Stimulated activated CD8-positive, alpha-beta memory T cell treated with anti-CD3 and anti-CD28 coated beads, Interleukin-12 subunit alpha, Interleukin-12 subunit beta, amount 100 ng/mL, for 24 hours (primary cell): Measurements from ENCODE around the gene CES2.
A peak's percentile ranks its signal among the peaks of the same experiment; 100 is the strongest.

ENCODE experiments used
- DNase-seq: peaks from one replicate; pipeline ENCODE4 v3.0.0-alpha.2; 2020; ENCODE audit errors: extremely low read depth

The CES2 gene

DNA sequence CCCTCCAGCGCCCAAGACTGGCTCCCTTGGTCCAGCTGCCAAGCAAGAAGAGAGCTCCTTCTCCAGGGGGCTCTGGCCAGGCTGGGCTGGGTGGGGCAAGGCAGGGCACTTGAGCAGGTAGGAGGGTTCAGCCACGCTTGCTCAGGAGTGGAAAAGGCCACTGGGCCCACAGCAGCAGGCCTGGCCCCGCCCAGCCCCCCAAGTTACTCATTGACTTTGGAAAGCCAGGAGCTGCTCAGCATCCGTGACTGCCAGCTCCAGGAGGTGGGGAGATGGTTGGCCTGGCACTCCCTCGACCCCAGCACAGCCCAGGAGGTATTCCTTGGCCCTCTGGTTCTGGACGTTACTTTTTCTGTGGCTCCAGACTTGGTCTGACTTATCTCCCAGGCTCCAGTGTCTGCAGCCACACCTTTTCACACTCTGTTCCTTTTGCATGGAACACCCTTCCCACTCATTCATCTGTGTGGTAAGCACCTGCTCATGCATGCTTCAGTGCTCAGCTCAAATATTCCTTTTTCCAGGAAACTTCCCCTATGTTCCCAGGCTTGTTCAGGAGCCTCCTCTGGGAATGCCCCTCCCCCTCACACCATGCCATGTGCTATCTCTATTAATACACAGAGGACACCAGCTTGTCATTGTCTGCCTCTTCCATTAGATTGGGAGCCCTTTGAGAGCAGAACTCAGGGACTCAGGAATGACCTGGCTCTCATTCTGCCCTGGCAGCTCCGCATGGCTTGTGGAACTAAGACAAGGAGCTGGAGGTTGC, 16.3 kb upstream of the CES2 start, which contains the start of gene CDH16:
Gene CDH16, minus strand, starts transcription at position 83 of the 766 bp plus-strand sequence. CDS start 820 bp downstream, outside the sequence.
- DNase-seq, result no peak

DNA sequence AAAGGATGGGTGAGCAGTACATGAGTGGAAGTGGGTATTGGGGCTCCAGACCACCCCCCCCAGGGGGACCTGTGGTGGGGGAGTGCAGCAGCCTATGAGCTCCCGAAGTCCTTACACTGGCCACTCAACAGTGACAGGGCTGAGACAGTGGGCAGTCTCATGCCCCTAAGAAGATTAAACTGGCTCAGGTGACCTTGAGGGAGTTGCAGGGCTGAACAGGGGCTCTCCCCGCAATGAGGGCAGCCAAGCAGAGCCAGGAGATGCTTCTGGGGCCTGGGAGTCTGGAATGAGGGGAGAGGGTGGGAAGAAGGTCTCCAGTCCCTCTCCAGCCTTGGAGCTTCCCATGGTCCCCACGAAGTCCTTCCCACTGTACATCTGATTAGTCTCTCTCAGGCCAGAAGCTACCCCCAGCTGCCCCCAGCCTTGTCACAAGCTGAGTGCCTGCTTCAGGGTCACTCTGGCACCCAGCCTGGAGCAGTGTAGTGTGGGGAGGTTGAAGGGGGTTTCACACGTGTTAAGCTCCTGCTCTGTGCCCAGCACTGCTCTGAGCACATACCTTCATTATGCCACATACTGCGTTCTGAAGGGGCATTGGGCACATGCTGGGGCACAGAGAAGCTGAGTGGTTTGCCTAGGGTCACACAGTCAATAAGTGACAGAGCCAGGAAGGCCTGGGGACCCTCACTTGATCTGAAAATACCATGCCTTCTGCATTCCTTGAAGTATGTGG, 15.6 kb upstream of the CES2 start:
- no peak for DNase-seq

DNA sequence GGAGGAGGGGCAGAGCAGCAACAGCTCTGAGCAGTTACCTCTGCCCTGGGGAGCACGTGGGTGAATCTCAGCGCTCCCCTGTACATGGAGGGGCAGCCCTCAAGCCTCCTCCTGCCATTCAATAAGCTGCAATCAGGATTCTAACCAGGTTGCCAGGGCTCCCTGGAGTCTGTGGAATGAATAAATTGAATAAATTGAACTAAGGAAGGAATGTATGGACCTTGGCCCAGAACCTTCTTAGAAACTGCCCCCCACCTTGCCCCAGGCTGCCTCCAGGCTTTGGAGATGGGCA, 15.1 kb upstream of the CES2 start:
- DNase-seq, result no peak

DNA sequence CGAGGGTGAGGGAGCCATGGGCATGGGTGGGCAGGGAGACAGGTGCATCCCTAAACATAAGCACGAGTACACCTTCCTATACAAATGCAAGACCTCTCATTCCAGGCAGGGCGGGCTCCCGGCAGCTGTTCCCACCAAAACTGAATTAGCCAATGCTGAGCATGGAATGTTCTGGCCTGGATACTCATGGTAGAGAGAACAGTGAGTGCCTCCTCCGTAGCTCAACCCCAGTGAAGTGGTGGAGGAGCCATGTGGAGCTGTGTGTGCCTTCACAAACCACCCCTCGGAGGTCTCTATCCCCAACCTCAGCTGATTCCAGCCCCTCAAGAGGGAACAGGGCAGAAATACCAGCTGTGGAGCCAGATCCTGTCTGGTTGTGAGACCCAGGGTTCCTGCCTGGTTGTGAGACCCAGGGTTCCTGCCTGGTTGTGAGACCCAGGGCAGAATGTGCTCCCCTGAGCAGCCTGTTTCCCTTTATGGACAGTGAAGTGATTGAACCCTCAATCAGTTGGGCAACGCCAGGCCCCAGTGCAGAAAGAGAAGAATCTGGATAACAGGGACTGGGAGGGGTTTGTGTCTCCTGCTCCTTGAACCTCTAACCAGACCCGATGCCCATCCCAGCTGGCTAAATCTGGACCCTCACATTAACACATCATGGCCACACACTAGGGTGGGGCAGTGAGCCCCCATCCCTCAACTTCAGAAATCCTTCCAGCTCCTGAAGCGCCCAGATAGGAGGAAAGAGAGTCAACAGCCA, 14.2 kb upstream of the CES2 start:
- DNase-seq, result no peak

DNA sequence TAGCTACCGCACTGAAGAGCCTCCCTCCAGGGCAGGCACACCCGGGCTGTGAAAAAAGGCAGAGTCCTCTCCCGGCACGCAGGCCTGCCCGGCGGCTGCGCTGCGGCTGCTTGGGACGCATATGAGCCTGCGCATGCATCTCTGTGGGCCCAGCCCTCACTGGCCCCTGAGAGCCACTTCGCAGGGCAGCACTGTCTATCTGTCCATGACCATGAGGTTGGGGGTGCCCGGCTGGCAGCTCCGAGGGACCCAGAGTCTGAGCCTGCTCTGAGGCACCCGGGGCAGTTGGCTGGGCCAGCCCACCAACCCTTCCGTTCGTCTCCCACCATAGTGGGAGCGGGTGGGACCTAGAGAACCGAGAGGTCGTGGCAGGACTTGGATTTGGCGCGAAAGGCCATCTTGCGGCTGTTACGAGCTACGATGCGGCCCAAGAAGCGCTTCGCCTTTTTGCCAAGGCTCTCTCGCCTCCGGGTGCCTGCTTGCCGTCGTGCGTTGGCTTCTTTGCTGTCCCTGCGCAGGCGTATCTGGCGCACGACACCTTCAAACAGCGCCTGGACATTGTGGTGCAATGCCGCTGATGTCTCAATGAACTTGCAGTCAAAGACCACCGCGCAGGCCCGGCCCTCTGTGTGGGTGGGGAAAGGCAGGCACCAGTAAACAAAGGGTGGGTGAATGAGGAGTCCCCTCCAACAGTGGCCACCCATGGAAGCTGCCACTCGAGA, 13.4 kb upstream of the CES2 start:
- no peak for DNase-seq

DNA sequence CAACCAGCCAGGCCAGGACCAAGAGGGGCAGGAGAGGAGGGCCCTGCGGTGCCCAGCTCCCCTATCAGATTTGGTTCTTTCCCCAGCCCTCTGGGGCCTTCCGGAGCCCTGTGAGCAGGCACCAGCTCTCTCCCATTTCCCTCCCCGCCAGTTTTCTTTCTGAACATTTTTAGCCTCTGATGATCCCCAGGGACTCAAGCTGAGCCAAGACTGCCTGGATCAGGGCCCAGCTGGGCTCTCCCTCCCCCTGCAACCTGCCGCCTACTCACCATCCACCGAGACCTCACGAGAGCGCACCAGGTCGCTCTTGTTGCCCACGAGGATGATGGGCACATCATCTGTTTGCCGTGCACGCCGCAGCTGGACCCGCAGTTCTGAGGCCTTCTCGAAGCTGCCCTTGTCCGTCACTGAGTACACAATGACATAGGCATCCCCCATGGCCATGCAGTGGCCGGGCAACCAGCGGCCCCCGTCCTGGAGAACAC, 12.0 kb upstream of the CES2 start:
- no peak for DNase-seq

DNA sequence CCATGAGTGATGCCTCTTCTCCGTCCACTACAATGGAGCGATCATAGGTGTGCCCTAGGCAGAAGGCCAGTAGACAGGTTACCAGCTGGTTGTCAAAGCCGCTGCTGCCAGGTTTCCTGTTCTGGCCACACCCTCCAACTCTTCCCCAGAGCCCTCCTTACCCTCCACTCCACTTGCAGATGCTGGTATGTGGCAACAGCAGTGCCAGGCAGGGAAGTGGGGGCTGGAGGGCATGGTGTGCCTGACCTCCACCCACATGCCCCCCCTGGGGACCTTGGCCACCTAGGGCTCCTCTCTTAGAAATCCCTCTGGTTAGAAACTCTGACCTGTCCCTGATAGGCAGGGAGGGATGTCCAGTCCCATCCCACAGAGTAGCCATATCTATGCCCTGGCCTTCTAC, 11.4 kb upstream of the CES2 start:
- no peak for DNase-seq

DNA sequence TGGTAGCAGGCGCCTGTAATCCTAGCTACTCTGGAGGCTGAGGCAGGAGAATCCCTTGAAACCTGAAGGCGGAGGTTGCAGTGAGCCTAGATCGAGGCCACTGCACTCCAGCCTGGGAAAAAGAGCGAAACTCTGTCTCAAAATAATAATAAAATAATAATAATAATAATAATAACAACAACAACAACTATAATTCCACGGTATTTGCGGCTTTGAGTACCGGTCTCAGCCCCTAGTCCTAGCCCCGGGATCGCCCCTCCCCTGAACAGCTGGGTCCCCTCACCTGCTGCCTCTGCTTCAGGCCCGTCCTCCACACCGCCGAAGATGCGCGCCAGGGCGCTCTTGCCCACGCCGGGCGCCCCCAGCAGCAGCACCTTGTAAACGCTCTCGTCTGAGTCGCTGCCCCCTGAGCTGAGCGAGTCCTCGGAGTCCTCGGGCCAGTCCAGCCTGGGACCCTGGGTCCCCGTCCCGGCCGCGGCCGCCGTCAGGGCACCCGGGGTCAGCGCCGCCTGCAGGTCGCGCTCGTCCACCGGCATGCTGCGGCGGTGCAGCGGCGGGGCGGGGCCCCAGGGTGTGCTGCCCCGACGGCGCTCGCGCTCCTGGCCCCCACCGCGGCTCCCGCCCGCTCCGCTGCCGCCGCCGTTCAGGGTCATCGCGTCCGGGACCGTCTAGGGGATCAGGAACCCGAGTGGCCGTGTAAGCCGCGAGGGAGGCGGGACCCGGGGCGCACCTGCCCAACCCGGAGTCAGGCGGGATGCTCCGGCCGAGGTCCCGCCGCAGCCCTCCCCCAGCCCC, 10.6 kb upstream of the CES2 start:
- no peak for DNase-seq

DNA sequence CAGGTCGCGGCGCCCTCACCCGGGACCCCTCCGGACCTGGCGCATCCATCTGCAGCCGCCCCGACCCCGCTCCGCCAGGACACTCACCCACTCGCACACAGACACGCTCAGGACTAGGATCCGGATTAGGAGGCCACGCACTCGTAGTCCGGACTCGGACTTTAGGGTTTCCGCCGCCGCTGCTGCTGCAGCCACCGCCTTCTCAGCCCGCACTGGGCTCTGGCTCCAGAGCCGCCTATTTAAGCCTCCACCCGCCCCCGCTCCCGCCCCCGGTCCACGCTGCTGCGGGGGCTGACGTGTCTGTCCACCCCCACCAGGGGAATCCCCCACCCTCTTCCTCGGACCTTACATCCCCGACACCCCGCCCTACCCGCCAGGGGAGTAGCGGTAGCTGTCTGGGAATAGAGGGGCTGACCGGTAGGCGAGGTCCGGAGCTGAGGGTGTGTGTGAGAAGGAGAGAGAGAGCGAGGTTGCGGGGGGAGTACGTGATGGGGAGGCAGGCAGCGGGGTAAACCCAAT, 9.9 kb upstream of the CES2 start, which contains the start of gene RRAD:
Gene RRAD, minus strand, starts transcription at position 214 of the 519 bp plus-strand sequence. CDS start 356 bp downstream, outside the sequence.
- no peak for DNase-seq

DNA sequence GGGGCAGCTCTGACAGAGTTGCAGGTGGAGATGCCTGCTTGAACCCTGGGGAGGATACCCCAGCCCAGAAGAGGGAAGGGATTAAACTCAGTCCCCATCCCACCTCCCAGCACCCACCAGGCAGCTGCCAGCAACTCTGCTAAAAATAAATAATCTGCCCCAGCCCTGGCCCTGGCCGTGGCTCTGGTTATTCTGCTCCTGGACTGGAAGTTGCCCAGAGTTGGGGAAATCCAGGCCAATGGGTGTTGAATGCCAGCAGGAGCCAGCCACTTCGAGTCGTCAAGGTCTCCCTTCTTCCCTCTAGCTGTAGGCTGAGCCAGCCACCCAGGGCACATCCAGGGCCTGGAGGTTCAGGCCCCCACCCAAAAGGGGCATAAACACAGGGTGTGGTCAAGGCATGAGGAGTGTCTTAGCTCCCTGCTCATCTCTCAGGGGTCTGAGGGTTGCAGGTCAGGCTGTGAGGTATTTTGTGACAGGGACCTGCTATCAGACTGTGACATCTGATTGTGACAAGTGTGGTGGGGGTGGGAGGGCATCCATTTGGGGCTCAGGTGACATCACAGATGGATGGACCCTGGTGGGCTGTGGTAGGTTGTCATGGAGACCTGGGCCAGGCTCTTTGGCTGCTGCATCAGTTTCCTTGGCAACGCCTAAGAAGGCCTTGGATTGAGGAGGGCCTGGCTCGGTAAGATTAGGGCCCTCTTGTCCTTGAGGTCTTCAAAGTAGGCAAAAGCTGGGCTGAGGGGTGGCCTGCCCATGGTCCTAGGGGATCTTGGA, 9.0 kb upstream of the CES2 start:
- DNase-seq, result no peak

DNA sequence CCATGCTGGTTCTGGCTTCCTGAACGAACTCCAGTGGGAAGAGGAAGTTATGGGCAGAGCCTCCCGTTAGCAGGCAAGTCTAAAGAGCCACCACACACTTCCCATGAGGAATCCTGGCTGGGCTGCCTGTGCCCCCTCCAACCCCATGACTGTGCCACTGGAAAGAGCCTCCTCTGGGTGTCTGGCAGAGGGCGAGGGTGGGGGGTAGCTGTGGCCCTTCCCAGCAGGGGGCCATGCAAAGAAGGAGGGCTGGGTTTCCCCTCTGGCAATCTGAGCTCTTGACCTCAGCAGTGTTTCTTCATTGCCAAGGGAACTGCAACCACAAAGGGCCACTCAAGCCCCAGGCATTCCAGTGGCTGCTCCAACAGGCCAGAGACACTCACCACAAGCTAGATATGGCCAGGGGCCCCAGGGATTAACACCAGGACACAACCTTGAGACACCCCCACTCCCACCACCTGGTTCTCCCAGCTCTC, 8.3 kb upstream of the CES2 start:
- no peak for DNase-seq

DNA sequence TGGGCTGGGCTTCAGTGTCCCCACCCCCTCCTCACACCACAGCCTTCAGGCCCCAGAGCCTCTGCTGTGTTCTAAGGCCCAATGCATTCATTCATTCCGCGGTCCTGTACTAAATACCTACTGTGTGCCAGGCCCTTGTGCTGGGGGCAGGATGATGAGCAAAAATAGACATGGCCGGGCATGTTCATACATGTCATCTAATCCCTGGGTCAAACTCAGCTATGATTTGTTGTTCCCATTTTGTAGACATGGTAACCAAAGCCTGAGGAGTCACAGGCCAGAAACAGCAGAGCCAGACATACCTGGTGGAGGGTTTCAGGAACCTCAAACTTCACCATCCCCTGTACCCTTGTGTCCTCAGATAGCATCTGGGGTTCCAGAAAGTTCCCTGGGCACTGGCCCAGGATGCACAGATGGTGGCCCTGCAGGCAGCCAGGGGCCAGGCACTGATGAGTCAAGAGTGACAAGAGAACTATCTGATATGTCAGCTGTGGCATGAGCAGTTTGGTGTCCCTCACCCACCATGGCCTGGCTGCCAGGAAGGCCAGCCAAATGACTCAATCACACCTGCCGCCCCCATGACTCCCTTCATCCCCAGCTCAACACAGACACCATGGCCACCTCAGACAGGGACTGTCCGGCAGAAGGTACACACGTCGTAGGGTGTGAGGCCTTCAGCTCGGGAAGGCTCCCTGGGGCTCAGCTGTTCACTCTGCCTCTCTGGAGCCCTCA, 7.2 kb upstream of the CES2 start:
- no peak for DNase-seq

DNA sequence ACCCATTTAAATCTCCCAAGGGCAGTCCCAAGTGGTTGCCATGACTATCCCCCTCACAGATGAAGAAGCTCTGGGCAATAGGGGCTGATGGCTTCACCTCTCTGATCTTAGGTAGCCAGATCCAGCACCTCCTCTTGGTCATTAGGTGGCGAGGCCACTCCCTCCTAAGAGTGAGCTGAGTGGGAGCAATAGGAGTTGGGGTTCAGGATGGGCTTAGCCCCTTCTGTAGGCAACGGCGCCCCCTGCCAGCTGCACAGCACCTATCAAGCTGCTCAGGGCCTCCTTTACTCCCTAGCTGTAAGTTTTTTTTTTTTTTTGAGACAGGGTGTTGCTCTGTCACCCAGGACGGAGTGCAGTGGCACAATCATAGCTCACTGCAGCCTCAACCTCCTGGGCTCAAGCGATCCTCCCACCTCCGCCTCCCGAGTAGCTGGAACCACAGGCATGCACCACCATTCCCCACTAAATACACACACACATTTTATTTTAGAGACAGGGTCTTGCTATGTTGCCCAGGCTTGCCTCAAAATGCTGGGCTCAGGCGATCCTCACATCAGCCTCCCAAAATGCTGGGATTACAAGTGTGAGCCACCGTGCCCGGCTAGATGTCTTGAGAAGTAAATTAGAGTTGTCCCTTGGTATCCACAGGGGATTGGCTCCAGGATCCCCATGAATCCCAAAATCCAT, 6.5 kb upstream of the CES2 start:
- DNase-seq, result no peak

DNA sequence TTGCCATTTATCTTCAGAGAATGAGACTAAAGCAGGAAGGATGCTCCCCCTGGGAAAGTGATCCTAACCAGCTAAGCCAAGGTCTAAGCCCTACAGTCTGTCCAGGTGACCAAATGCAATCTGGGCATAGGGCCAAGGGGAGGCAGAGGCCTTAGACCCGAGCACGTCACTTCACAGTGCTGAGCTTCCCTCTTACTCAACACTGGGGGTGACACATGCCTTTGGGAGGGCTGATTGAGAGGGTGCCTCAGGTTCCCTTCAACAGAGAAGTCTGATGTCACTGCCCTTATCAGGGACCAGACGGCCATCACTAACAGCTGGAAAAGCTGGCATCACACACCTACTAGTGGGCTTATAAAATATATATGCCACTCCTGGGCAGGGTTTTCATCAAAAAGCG, 5.1 kb upstream of the CES2 start:
- no peak for DNase-seq

DNA sequence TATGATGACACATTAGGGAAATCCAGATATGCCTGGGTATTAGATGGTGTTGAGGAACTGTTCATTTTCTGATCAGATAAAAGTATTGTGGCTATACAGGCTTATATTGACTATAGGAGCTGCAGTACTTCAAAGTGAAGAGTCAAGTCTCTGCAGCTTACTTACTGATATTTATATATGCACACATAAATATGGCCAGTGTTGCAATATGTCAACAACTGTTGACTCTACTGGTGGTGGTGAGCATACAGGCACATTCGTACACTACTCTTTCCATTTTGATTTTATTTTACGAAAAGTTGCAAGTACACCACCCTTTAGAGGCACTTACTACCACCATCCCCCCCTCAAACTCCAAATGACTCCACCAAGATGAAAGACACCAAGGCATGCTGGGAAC, 3.7 kb upstream of the CES2 start:
- no peak for DNase-seq

DNA sequence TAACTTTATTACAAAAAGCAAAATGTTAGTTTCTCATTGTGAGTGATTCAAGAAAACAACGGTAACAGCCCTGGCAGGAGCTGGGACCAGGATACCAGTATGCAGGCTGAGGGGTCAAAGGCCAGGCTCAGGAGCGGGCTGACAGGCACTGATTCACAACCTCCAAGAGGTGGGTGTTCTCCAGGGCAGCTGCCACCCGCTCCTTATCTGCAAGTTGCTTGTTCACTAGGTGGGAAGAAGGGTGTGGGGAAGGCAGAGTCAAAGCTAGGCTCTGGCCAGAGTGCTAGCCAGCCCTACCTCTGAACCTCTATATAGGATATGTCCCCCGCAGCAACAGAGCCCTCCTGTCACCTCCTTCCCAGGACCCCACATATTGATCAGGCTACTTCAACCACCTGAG, 3.2 kb upstream of the CES2 start:
- DNase-seq, result no peak

DNA sequence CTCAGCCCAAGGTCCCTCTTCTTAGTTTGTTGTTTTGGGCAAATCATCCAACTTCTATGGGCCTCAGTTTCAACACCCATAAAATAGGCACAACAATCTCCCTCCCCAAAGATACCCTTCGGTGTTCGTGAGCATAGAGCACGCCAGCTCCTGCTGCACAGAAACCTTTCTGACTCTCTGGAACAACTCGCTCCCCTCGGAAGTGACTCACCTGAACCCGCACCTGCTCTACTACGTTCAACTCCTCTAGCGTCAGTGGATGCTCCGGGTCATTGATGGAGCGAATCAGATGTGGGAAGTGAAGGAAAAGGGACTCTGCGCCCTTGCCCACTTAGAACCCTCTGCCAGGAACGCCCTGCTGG, 1.6 kb upstream of the CES2 start:
- DNase-seq, result no peak

DNA sequence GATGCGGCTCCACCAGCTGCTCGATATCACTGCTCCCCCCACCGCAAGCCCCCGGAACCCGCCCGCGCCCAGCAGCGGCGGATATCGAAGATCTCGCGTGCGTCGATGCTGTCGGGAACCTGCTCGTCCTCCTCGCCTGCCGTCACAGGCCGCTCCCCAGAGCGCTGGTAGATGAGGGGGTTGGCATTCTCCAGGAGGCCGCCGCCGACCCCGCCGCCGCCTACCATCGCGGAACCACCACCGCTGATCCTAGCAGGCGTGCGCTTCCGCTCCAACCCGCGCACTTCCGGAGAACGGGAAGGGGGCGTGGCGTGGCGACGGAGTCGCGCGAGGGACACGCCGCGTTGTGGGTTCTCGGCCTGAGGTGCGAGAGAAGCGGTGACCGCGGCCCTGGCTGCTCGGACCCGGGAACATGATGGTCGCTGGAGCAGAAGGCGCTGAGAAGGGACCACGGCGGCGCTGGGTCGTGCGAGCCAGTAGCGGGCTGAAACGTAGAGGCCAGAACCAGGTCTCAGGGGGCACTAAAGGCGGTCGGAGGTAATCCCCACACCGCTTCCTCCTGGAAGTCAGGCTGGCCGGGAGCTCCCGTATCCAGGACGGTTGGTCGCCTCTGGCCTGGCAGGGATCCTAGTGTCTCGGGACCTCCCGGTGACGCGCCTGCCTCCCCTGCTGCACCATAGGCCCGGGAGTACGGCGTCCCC, 1.0 kb upstream of the CES2 start, which contains the start of gene CIAO2B:
Gene CIAO2B, minus strand, starts transcription at position 265 of the 701 bp plus-strand sequence. Its CDS starts 38 bp downstream, at position 227.
- peak; percentile 70 for DNase-seq
